HEK293 (cell line): ENCODE data around the gene ATXN1L.

ENCODE experiments used
- GFI1B ChIP-seq: fragments of 450-650 bp; formaldehyde crosslinking; IDR thresholded peaks from 2 replicates; pipeline ENCODE4 v1.5.1; 2016; ENCODE audit warnings: missing biosample characterization, missing genetic modification characterization
- GLIS2 ChIP-seq: fragments of 450-650 bp; formaldehyde crosslinking; IDR thresholded peaks from 2 replicates; pipeline ENCODE4 v1.5.1; 2016; ENCODE audit warnings: missing biosample characterization, missing genetic modification characterization
- KLF10 ChIP-seq: fragments of 450-650 bp; IDR thresholded peaks from 2 replicates; pipeline ENCODE4 v1.5.1; 2018; ENCODE audit warnings: missing biosample characterization, mild to moderate bottlenecking, missing genetic modification characterization
- KLF7 ChIP-seq: fragments of 450-650 bp; formaldehyde crosslinking; IDR thresholded peaks from 2 replicates; pipeline ENCODE4 v1.5.1; 2016; ENCODE audit warnings: missing biosample characterization, missing genetic modification characterization, borderline replicate concordance
- RBAK ChIP-seq: fragments of 450-650 bp; formaldehyde crosslinking; IDR thresholded peaks from 2 replicates; pipeline ENCODE4 v1.5.1; 2016; ENCODE audit warnings: missing biosample characterization, missing genetic modification characterization
- SETDB1 ChIP-seq: IDR thresholded peaks from one replicate; pipeline ENCODE4 v1.6.1; 2017; ENCODE audit warnings: mild to moderate bottlenecking, low read length, moderate library complexity, mixed read lengths; ENCODE audit not compliant: insufficient read length
- WT1 ChIP-seq: fragments of 450-650 bp; formaldehyde crosslinking; IDR thresholded peaks from 2 replicates; pipeline ENCODE4 v1.5.1; 2016; ENCODE audit warnings: missing biosample characterization, missing genetic modification characterization
- ZNF19 ChIP-seq: fragments of 450-650 bp; formaldehyde crosslinking; IDR thresholded peaks from 2 replicates; pipeline ENCODE4; 2016; ENCODE audit warnings: missing biosample characterization, missing genetic modification characterization, low read depth
- ZNF24 ChIP-seq: fragments of 450-650 bp; formaldehyde crosslinking; IDR thresholded peaks from 2 replicates; pipeline ENCODE4 v1.5.1; 2016; ENCODE audit warnings: missing biosample characterization, missing genetic modification characterization
- ZNF266 ChIP-seq: fragments of 450-650 bp; formaldehyde crosslinking; IDR thresholded peaks from 2 replicates; pipeline ENCODE4 v1.5.1; 2016; ENCODE audit warnings: missing biosample characterization, missing genetic modification characterization, low read depth
- ZNF292 ChIP-seq: fragments of 450-650 bp; formaldehyde crosslinking; IDR thresholded peaks from 2 replicates; pipeline ENCODE4 v1.5.1; 2016; ENCODE audit warnings: low read depth, missing biosample characterization, missing genetic modification characterization, borderline replicate concordance
- ZNF416 ChIP-seq: fragments of 450-650 bp; formaldehyde crosslinking; IDR thresholded peaks from 2 replicates; pipeline ENCODE4 v1.5.1; 2016; ENCODE audit warnings: missing biosample characterization, missing genetic modification characterization
- ZNF544 ChIP-seq: fragments of 450-650 bp; formaldehyde crosslinking; IDR thresholded peaks from 2 replicates; pipeline ENCODE4 v1.5.0; 2017; ENCODE audit warnings: missing biosample characterization, missing genetic modification characterization
- ZNF585B ChIP-seq: fragments of 450-650 bp; formaldehyde crosslinking; IDR thresholded peaks from 2 replicates; pipeline ENCODE4 v1.5.1; 2016; ENCODE audit warnings: missing biosample characterization, missing genetic modification characterization
- ZNF596 ChIP-seq: fragments of 450-650 bp; IDR thresholded peaks from 2 replicates; pipeline ENCODE4 v1.5.0; 2018; ENCODE audit warnings: missing biosample characterization, mild to moderate bottlenecking, missing genetic modification characterization, moderate library complexity
- ZNF701 ChIP-seq: fragments of 450-650 bp; formaldehyde crosslinking; IDR thresholded peaks from 2 replicates; pipeline ENCODE4 v1.5.1; 2016; ENCODE audit warnings: missing biosample characterization, missing genetic modification characterization
- ZNF707 ChIP-seq: fragments of 450-650 bp; formaldehyde crosslinking; IDR thresholded peaks from 2 replicates; pipeline ENCODE4 v1.5.1; 2016; ENCODE audit warnings: missing biosample characterization, missing genetic modification characterization
- ZNF76 ChIP-seq: fragments of 450-650 bp; formaldehyde crosslinking; IDR thresholded peaks from 2 replicates; pipeline ENCODE4; 2016; ENCODE audit warnings: low read depth, missing biosample characterization, missing genetic modification characterization, borderline replicate concordance
- ZNF791 ChIP-seq: fragments of 450-650 bp; formaldehyde crosslinking; IDR thresholded peaks from 2 replicates; pipeline ENCODE4 v1.5.1; 2016; ENCODE audit warnings: missing biosample characterization, missing genetic modification characterization
- ZSCAN23 ChIP-seq: fragments of 450-650 bp; formaldehyde crosslinking; IDR thresholded peaks from 2 replicates; pipeline ENCODE4 v1.5.1; 2016; ENCODE audit warnings: missing biosample characterization, missing genetic modification characterization
- TF ChIP-seq, protein P1 (sequence below): fragments of 450-650 bp; formaldehyde crosslinking; IDR thresholded peaks from 2 replicates; pipeline ENCODE4 v1.5.1; 2016; ENCODE audit warnings: missing biosample characterization, missing genetic modification characterization
- TF ChIP-seq, protein P2 (sequence below): fragments of 450-650 bp; formaldehyde crosslinking; IDR thresholded peaks from 2 replicates; pipeline ENCODE4 v1.5.1; 2017; ENCODE audit warnings: missing biosample characterization, missing genetic modification characterization
- TF ChIP-seq, protein P3 (sequence below): fragments of 450-650 bp; formaldehyde crosslinking; IDR thresholded peaks from 2 replicates; pipeline ENCODE4 v1.5.1; 2016; ENCODE audit warnings: missing biosample characterization, missing genetic modification characterization
- TF ChIP-seq, protein P4 (sequence below): fragments of 450-650 bp; formaldehyde crosslinking; IDR thresholded peaks from 2 replicates; pipeline ENCODE4 v1.5.1; 2016; ENCODE audit warnings: missing biosample characterization, missing genetic modification characterization
- TF ChIP-seq, protein P5 (sequence below): fragments of 450-650 bp; formaldehyde crosslinking; conservative IDR thresholded peaks from 2 replicates; pipeline ENCODE4 v1.5.1; 2016; ENCODE audit warnings: low read depth, missing biosample characterization, missing genetic modification characterization
- TF ChIP-seq, protein P6 (sequence below): fragments of 450-650 bp; formaldehyde crosslinking; IDR thresholded peaks from 2 replicates; pipeline ENCODE4; 2016; ENCODE audit warnings: missing biosample characterization, missing genetic modification characterization

ATXN1L gene

DNA sequence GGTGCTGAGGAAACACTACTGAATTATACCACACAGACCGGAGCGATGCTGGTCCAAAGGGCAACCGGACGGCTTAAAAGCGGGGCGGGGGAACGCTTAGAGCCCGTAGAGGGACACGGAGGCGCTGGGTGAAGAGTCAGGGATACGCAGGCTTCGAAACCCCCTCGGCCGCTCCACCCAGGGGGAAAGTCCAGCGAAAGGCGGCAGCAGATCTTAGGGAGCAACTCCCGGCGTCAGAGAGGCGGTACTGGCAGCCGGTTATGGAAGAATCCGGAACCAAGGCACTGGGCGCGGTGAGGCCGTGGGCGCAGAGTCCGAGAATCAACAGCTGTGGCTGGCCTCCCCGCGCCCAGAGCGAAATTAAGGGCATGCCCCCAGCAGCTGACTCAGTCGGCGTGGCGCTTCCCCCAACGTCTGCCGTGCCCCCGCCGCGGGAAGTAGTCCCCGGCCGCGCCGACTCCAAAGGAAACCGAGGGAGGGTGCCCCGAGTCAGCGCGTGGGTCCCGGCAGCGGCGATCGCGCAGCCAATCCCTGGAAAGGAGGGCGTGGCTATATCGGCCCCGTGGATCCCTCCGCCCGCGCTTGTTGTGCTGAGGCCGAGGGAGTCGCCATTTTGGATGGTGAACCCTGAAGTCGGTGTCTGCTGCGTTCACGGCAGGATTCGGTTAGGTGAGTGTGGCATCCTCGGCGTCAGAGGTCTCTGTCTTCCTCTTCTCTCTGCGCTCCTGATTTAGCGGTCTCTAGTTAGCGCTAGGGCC is 49.3 kb downstream of the ATXN1L start, which contains the start of gene IST1 (continued):
- no peak for TF ChIP-seq ZNF292 (tag by site-specific recombination)
- 0 out of 2 replicates have a peak, but pooled peaks have one; percentile 4 for TF ChIP-seq GFI1B (tag by site-specific recombination)
- no peak for TF ChIP-seq RBAK (tag by site-specific recombination)
- TF ChIP-seq WT1 (tag by site-specific recombination) = 0 out of 2 replicates have a peak, but pooled peaks have one; percentile 18
- no peak for TF ChIP-seq ZNF416 (tag by site-specific recombination)
- 0 out of 2 replicates have a peak, but pooled peaks have one; percentile 73 for TF ChIP-seq ZSCAN23 (tag by site-specific recombination)
- TF ChIP-seq ZNF76 = peak; percentile 71; the same call in 1 of the 2 replicates
- no peak for TF ChIP-seq ZNF266 (tag by site-specific recombination)
- TF ChIP-seq, protein P1, sequence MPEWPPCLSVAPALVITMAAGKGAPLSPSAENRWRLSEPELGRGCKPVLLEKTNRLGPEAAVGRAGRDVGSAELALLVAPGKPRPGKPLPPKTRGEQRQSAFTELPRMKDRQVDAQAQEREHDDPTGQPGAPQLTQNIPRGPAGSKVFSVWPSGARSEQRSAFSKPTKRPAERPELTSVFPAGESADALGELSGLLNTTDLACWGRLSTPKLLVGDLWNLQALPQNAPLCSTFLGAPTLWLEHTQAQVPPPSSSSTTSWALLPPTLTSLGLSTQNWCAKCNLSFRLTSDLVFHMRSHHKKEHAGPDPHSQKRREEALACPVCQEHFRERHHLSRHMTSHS = no peak
- TF ChIP-seq KLF7 = peak; percentile 49; the same call in 1 of the 2 replicates
- TF ChIP-seq, protein P2, sequence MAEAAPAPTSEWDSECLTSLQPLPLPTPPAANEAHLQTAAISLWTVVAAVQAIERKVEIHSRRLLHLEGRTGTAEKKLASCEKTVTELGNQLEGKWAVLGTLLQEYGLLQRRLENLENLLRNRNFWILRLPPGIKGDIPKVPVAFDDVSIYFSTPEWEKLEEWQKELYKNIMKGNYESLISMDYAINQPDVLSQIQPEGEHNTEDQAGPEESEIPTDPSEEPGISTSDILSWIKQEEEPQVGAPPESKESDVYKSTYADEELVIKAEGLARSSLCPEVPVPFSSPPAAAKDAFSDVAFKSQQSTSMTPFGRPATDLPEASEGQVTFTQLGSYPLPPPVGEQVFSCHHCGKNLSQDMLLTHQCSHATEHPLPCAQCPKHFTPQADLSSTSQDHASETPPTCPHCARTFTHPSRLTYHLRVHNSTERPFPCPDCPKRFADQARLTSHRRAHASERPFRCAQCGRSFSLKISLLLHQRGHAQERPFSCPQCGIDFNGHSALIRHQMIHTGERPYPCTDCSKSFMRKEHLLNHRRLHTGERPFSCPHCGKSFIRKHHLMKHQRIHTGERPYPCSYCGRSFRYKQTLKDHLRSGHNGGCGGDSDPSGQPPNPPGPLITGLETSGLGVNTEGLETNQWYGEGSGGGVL (tag by site-specific recombination) = peak; percentile 66
- TF ChIP-seq ZNF19 = 0 out of 2 replicates have a peak, but pooled peaks have one; percentile 2
- no peak for TF ChIP-seq ZNF544
- no peak for TF ChIP-seq ZNF585B (tag by site-specific recombination)
- TF ChIP-seq, protein P3, sequence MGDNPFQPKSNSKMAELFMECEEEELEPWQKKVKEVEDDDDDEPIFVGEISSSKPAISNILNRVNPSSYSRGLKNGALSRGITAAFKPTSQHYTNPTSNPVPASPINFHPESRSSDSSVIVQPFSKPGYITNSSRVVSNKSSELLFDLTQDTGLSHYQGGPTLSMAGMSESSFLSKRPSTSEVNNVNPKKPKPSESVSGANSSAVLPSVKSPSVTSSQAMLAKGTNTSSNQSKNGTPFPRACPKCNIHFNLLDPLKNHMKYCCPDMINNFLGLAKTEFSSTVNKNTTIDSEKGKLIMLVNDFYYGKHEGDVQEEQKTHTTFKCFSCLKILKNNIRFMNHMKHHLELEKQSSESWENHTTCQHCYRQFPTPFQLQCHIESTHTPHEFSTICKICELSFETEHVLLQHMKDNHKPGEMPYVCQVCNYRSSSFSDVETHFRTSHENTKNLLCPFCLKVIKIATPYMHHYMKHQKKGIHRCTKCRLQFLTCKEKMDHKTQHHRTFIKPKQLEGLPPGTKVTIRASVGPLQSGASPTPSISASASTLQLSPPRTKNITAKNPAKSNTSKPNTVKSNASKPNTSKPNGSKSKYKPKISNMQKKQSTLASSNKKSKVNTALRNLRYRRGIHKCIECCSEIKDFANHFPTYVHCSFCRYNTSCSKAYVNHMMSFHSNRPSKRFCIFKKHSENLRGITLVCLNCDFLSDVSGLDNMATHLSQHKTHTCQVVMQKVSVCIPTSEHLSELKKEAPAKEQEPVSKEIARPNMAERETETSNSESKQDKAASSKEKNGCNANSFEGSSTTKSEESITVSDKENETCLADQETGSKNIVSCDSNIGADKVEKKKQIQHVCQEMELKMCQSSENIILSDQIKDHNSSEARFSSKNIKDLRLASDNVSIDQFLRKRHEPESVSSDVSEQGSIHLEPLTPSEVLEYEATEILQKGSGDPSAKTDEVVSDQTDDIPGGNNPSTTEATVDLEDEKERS (tag by site-specific recombination) = no peak
- no peak for TF ChIP-seq SETDB1
- TF ChIP-seq KLF10 (tag by site-specific recombination) = peak; percentile 93
- no peak for TF ChIP-seq ZNF791 (tag by site-specific recombination)
- TF ChIP-seq, protein P4, sequence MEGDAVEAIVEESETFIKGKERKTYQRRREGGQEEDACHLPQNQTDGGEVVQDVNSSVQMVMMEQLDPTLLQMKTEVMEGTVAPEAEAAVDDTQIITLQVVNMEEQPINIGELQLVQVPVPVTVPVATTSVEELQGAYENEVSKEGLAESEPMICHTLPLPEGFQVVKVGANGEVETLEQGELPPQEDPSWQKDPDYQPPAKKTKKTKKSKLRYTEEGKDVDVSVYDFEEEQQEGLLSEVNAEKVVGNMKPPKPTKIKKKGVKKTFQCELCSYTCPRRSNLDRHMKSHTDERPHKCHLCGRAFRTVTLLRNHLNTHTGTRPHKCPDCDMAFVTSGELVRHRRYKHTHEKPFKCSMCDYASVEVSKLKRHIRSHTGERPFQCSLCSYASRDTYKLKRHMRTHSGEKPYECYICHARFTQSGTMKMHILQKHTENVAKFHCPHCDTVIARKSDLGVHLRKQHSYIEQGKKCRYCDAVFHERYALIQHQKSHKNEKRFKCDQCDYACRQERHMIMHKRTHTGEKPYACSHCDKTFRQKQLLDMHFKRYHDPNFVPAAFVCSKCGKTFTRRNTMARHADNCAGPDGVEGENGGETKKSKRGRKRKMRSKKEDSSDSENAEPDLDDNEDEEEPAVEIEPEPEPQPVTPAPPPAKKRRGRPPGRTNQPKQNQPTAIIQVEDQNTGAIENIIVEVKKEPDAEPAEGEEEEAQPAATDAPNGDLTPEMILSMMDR (tag by site-specific recombination) = no peak; the same call in 1 of the 2 replicates
- TF ChIP-seq ZNF707 = no peak
- peak; percentile 87 for TF ChIP-seq ZNF24
- peak; percentile 44; the same call in 1 of the 2 replicates for TF ChIP-seq ZNF596 (tag by site-specific recombination)
- no peak for TF ChIP-seq ZNF701
- TF ChIP-seq GLIS2 (tag by site-specific recombination) = peak; percentile 99
- TF ChIP-seq, protein P5, sequence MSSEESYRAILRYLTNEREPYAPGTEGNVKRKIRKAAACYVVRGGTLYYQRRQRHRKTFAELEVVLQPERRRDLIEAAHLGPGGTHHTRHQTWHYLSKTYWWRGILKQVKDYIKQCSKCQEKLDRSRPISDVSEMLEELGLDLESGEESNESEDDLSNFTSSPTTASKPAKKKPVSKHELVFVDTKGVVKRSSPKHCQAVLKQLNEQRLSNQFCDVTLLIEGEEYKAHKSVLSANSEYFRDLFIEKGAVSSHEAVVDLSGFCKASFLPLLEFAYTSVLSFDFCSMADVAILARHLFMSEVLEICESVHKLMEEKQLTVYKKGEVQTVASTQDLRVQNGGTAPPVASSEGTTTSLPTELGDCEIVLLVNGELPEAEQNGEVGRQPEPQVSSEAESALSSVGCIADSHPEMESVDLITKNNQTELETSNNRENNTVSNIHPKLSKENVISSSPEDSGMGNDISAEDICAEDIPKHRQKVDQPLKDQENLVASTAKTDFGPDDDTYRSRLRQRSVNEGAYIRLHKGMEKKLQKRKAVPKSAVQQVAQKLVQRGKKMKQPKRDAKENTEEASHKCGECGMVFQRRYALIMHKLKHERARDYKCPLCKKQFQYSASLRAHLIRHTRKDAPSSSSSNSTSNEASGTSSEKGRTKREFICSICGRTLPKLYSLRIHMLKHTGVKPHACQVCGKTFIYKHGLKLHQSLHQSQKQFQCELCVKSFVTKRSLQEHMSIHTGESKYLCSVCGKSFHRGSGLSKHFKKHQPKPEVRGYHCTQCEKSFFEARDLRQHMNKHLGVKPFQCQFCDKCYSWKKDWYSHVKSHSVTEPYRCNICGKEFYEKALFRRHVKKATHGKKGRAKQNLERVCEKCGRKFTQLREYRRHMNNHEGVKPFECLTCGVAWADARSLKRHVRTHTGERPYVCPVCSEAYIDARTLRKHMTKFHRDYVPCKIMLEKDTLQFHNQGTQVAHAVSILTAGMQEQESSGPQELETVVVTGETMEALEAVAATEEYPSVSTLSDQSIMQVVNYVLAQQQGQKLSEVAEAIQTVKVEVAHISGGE (tag by site-specific recombination) = peak; percentile 63
- TF ChIP-seq, protein P6, sequence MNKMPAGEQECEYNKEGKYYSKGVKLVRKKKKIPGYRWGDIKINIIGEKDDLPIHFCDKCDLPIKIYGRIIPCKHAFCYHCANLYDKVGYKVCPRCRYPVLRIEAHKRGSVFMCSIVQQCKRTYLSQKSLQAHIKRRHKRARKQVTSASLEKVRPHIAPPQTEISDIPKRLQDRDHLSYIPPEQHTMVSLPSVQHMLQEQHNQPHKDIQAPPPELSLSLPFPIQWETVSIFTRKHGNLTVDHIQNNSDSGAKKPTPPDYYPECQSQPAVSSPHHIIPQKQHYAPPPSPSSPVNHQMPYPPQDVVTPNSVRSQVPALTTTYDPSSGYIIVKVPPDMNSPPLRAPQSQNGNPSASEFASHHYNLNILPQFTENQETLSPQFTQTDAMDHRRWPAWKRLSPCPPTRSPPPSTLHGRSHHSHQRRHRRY (tag by site-specific recombination) = no peak
